GM12801 (cell line): ENCODE results near the gene KIAA0825.

Source experiments
- CTCF ChIP-seq: IDR thresholded peaks from one replicate; pipeline ENCODE4 v1.5.1; 2011; ENCODE audit warnings: control low read depth; ENCODE audit not compliant: insufficient read length; ENCODE audit errors: extremely low read depth

KIAA0825 gene

DNA sequence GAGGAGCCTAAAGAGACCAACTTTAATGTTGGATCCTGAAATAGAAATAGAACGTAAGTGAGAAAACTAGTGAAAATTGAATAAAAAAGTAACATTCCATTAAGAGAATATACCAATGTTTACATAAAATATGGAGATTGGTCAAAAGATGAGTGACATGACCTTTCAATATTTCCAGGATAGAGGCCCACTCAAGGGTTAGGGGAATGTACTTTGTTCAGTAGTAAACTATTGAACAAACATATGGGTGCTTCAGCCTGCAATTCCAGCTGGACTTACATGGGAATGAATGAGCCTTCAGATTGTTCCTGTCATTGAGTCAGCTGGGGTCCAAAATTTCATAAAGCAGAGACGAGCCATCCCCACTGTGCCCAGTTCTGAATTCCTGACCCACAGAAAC lies 505.3 kb downstream of the KIAA0825 start:
- no peak for TF ChIP-seq CTCF

GRCh38 chr5:94111209-94112004 lies 507.0 kb downstream of the KIAA0825 start:
- no peak for TF ChIP-seq CTCF

GRCh38 chr5:94103514-94104245 lies 514.7 kb downstream of the KIAA0825 start:
- no peak for TF ChIP-seq CTCF
